GM06990 (cell line): ENCODE data around the gene CLCA2.

ENCODE experiments used
- DNase-seq: peaks from one replicate; pipeline ENCODE4 v3.0.0-alpha.2; 2011; ENCODE audit not compliant: insufficient read length; ENCODE audit errors: extremely low read depth
- H3K27me3 ChIP-seq: replicated peaks from 2 replicates; pipeline ENCODE4 v1.6.0; 2011; ENCODE audit warnings: low read length; ENCODE audit not compliant: control insufficient read depth, insufficient read depth
- H3K36me3 ChIP-seq: 2 replicates; pipeline ENCODE4 v1.5.1; 2011; ENCODE audit warnings: low read length; ENCODE audit not compliant: control insufficient read depth, insufficient read depth
- H3K4me3 ChIP-seq: replicated peaks from 2 replicates; pipeline ENCODE4 v1.5.1; 2011; ENCODE audit warnings: low read depth, mild to moderate bottlenecking, control low read depth, low read length
- TF ChIP-seq, protein P1 (sequence below): IDR thresholded peaks from 2 replicates; pipeline ENCODE4 v1.5.1; 2011; ENCODE audit warnings: low read length, control low read depth, mild to moderate bottlenecking, inconsistent platforms; ENCODE audit not compliant: insufficient read depth, poor library complexity, severe bottlenecking

CLCA2 gene

DNA sequence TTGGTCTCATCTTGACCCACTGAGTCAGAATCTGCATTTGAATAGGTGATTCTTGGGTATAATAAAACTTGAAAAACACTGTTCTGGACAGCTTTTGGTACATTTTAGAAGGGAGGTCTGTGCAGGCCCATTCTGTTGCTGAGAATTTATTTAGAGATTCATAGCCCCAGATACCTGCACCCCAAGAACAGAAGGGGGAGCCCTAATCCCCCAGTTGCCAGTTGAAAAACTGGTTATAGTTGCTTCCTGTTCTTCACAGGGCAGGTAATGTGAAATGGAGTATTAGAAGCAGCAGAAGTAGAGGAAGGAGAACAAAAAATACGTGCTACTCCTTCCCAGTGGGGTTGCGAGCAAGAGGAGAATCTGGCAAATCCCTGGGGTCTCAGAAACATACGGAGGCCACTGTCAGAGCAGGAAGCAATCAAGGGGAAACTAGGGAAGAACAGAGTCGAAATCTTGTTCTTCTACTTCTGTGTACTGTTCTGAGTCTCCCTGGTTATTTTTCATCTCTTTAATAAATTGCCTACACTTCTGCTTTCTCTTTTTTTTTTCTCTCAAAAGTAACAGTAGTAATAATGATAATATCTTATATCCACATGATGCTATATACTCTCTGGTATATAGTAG is 4.6 kb upstream of the CLCA2 start:
- TF ChIP-seq, protein P1, sequence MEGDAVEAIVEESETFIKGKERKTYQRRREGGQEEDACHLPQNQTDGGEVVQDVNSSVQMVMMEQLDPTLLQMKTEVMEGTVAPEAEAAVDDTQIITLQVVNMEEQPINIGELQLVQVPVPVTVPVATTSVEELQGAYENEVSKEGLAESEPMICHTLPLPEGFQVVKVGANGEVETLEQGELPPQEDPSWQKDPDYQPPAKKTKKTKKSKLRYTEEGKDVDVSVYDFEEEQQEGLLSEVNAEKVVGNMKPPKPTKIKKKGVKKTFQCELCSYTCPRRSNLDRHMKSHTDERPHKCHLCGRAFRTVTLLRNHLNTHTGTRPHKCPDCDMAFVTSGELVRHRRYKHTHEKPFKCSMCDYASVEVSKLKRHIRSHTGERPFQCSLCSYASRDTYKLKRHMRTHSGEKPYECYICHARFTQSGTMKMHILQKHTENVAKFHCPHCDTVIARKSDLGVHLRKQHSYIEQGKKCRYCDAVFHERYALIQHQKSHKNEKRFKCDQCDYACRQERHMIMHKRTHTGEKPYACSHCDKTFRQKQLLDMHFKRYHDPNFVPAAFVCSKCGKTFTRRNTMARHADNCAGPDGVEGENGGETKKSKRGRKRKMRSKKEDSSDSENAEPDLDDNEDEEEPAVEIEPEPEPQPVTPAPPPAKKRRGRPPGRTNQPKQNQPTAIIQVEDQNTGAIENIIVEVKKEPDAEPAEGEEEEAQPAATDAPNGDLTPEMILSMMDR: peak; percentile 82
- DNase-seq: peak; percentile 19
- Histone ChIP-seq H3K36me3 (no peaks in the 10 kb centered on the region), H3K27me3 (no peaks in the 10 kb centered on the region), H3K4me3 (no peak overlapping the region)

DNA sequence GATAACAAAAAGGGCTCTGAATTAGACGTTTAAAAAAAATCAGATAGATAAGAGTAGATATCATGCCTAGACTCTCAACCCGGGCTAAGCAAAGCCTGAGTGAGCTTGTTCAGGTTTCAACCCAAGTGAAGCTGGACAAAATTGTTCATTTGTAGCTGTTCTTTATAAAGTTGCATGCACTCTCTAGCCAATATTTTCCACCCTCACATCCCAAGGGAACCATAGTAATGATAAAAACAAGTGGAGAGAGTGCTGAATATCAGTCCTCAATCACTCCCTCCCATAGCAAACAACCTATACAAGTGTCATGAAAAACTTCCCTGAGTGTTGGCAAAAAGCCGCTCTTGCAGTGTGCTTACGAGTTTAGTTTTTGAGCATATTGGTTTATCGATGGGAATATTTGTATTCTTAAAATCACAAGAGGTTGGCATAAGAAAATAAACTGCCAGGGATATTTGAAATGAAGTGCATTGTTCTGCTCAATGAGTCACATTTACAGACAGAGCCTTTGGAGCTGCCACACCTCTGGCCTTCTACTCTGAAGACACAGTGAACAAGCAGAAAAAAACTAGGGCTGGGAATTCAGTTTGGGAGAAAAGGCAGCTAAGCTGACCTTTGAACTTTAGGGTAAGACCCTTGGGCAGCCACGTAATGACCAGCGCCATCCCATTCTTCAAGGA is 2.2 kb upstream of the CLCA2 start:
- Histone ChIP-seq H3K36me3 (no peaks in the 10 kb centered on the region), H3K4me3 (no peak overlapping the region), H3K27me3 (no peaks in the 10 kb centered on the region)
- no peak for DNase-seq
- TF ChIP-seq, protein P1: no peak

DNA sequence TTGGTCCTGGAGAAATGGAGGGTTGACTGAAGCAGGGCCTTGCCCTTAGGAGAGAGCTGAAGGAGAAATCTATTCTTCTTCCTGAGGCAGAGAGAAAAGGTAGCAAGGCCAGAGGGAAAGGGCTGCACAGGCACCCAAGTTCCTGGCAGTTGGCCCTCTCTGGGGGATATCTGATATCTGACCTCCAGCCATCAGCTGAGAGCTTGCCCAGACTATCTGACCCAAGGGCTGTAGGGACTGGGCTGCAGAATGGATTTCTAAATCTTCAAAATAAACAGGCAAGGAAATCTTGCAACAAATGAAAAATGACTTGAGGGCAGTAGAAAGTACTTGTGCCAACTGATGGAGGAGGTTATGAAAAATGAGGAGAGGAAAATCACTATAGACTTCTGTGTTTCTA is 498 bp upstream of the CLCA2 start:
- Histone ChIP-seq H3K27me3 (no peaks in the 10 kb centered on the region), H3K4me3 (no peak overlapping the region), H3K36me3 (no peaks in the 10 kb centered on the region)
- TF ChIP-seq, protein P1: no peak
- no peak for DNase-seq

DNA sequence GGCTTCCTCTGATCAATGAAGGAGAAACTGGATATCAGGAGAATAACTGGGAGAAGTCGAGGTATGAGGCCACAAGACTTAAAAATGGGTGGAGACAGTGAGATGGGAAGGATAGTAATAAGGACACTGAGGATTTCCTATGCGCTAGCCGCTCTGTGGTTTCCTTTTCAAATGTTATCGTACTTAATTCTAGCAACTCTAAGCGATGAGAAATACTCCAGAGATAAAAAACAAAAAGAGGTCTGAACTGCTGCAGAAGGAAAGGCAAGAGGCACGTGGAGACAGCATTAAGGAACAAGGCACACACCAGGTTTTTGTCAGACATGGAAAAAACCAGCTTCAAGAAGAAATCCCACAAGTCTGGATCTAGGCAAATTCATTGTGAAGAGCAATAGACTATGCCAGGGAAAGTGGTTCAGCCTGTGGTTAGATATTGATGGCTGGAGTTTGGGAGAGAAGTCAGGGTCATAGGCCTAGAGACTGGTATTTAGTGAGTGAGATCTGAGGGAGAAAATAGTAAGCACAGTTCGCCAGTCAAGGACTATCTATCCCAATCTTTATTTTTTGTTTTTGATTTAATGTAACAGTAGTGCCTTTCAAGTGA is 5.3 kb downstream of the CLCA2 start:
- H3K36me3 ChIP-seq: no peaks in the 10 kb centered on the region
- H3K4me3 ChIP-seq: no peak overlapping the region
- DNase-seq: no peak
- no peaks in the 10 kb centered on the region; the same call in 1 of the 2 replicates for H3K27me3 ChIP-seq
- TF ChIP-seq, protein P1: no peak

DNA sequence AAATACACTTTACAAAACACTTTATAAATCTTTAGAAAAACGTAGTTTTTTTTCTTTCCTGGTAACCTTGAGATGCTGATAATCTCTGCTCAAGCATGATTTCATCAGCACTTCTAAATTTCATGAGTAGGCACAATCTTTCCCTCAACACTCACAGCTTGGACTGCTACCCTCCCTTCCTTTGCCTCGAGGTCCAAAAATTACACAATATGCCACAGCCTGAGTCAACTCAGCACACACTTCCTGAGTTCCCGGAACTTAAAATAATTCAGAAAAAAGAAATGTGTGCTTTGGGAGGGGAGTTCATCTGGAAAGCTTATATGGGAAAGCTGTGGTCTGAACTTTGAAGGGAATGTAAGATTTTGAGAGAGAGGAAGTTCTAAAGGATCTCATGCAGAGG is 5.9 kb downstream of the CLCA2 start:
- DNase-seq: no peak
- Histone ChIP-seq H3K27me3 (no peaks in the 10 kb centered on the region; the same call in 1 of the 2 replicates), H3K36me3 (no peaks in the 10 kb centered on the region), H3K4me3 (no peak overlapping the region)
- TF ChIP-seq, protein P1: no peak
